DOHH2 (cell line): ENCODE measurements around the gene IGF2BP3.

Experiments used
- EZH2phosphoT487 ChIP-seq: fragments of 200-600 bp; sonication (generic); IDR thresholded peaks from 2 replicates; pipeline ENCODE4 v1.6.1; 2017; ENCODE audit warnings: borderline replicate concordance, mild to moderate bottlenecking, antibody characterized with exemption, low read length, moderate library complexity, mixed read lengths
- TF ChIP-seq, protein P1 (sequence below): fragments of 200-600 bp; sonication (generic); IDR thresholded peaks from one replicate; pipeline ENCODE4 v1.5.1; 2014; ENCODE audit warnings: antibody characterized with exemption, mild to moderate bottlenecking, low read depth, low read length; ENCODE audit not compliant: poor library complexity, severe bottlenecking

DNA sequence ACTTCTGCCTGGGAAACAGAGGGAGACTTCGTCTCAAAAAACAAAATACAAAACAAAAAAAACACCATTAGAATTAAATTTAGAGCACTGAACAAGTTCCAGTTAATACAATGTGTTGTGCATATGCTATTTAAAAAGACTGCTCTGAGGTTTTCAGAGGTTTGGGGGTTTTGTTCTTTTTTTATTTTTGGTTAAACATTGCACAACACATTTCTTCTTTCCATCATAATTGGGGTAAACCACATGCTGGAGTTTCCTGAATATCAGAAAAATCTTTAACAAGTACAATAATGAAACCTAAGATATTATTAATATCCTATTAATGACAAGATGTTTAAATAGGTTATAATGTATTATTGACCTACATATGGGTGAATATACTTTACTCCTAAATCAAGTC, 26.3 kb downstream of the IGF2BP3 start:
- TF ChIP-seq, protein P1, sequence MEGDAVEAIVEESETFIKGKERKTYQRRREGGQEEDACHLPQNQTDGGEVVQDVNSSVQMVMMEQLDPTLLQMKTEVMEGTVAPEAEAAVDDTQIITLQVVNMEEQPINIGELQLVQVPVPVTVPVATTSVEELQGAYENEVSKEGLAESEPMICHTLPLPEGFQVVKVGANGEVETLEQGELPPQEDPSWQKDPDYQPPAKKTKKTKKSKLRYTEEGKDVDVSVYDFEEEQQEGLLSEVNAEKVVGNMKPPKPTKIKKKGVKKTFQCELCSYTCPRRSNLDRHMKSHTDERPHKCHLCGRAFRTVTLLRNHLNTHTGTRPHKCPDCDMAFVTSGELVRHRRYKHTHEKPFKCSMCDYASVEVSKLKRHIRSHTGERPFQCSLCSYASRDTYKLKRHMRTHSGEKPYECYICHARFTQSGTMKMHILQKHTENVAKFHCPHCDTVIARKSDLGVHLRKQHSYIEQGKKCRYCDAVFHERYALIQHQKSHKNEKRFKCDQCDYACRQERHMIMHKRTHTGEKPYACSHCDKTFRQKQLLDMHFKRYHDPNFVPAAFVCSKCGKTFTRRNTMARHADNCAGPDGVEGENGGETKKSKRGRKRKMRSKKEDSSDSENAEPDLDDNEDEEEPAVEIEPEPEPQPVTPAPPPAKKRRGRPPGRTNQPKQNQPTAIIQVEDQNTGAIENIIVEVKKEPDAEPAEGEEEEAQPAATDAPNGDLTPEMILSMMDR = no peak
- TF ChIP-seq EZH2phosphoT487 = no peak
